Smooth muscle cell (in vitro differentiated cells): ENCODE measurements around the gene PTPRN2. TPM values are rescaled to one million over a fixed set of nuclear protein-coding genes. Genes with fewer than 3 reads are reported as not detected.
"Not testable (repeated sequence)": the region's sequence is repeated elsewhere in the genome, so short reads cannot be mapped to it uniquely, and the experiment has no call there.

ENCODE experiments used
- DNase-seq: peaks from one replicate; lab custom pipeline; 2025; ENCODE audit not compliant: unreplicated experiment; lab: John Stamatoyannopoulos, UW
- H2AFZ ChIP-seq: fragments of 200-600 bp; sonication (generic); 2 replicates; pipeline ENCODE4 v1.6.0; 2016; ENCODE audit warnings: antibody characterized with exemption, low read depth, mild to moderate bottlenecking
- H3F3A ChIP-seq: fragments of 200-600 bp; sonication (generic); 2 replicates; pipeline ENCODE4 v1.6.0; 2017; ENCODE audit warnings: antibody characterized with exemption, low read depth
- H3K27ac ChIP-seq: fragments of 200-600 bp; sonication (generic); 2 replicates; pipeline ENCODE4 v1.5.1; 2016; ENCODE audit warnings: low read depth, mild to moderate bottlenecking
- H3K27me3 ChIP-seq: fragments of 200-600 bp; sonication (generic); 2 replicates; pipeline ENCODE4 v1.6.1; 2016; ENCODE audit warnings: low read depth, mild to moderate bottlenecking
- H3K36me3 ChIP-seq: fragments of 200-600 bp; sonication (generic); 2 replicates; pipeline ENCODE4 v1.5.1; 2016; ENCODE audit warnings: low read depth
- H3K4me1 ChIP-seq: fragments of 200-600 bp; sonication (generic); 2 replicates; pipeline ENCODE4 v1.5.1; 2016; ENCODE audit warnings: low read depth
- H3K4me2 ChIP-seq: fragments of 200-600 bp; sonication (generic); 2 replicates; pipeline ENCODE4 v1.6.0; 2016; ENCODE audit warnings: mild to moderate bottlenecking
- H3K4me3 ChIP-seq: fragments of 200-600 bp; sonication (generic); 2 replicates; pipeline ENCODE4 v1.5.1; 2016; ENCODE audit warnings: mild to moderate bottlenecking
- H3K79me2 ChIP-seq: fragments of 200-600 bp; sonication (generic); 2 replicates; pipeline ENCODE4 v1.6.0; 2016; ENCODE audit warnings: low read depth, mild to moderate bottlenecking
- H3K9ac ChIP-seq: fragments of 200-600 bp; sonication (generic); 2 replicates; pipeline ENCODE4 v1.6.0; 2016; ENCODE audit warnings: low read depth
- H3K9me3 ChIP-seq: fragments of 200-600 bp; sonication (generic); replicated peaks from 2 replicates; pipeline ENCODE4 v1.5.1; 2016; ENCODE audit warnings: low read depth
- H4K20me1 ChIP-seq: fragments of 200-600 bp; sonication (generic); 2 replicates; pipeline ENCODE4 v1.6.0; 2016; ENCODE audit warnings: low read depth
- CTCF ChIP-seq: fragments of 200-600 bp; sonication (generic); IDR thresholded peaks from 2 replicates; pipeline ENCODE4 v1.5.1; 2017; ENCODE audit warnings: borderline replicate concordance, mild to moderate bottlenecking, antibody characterized with exemption; ENCODE audit not compliant: insufficient read depth, poor library complexity, severe bottlenecking
- WGBS: methylation state at CpG from one replicate; pipeline ENCODE4 v1.1.7; 2016; ENCODE audit warnings: low lambda C conversion rate; 5-methylcytosine and 5-hydroxymethylcytosine counted together
- polyA plus RNA-seq: library from polyadenylated mRNA; unstranded; fragments of >200 nt; fragmentation: Nextera tagmentation; extraction: Ambion mirVana; gene quantifications from 2 replicates; pipeline ENCODE4 v1.2.1, GENCODE V29; 2016
- total RNA-seq: library from RNA; depleted of rRNA; stranded (reverse); fragments of >200 nt; gene quantifications from 2 replicates; pipeline ENCODE4 v1.2.3, GENCODE V29; 2014

PTPRN2 gene
- total and polyA plus RNA-seq, 2 experiments from 2014 or later = 0.09 to 0.87 TPM

- Histone ChIP-seq H3K4me3 (peak overlapping the region; percentile 11), H3K9ac (no peak overlapping the region), H3K9me3 (no peaks in the 10 kb centered on the region), H3K36me3 (no peaks in the 10 kb centered on the region), H3K27me3 (no peaks in the 10 kb centered on the region), H2AFZ (no peak overlapping the region), H3K79me2 (no peaks in the 10 kb centered on the region), H3K4me2 (peak overlapping the region; percentile 56), H4K20me1 (no peaks in the 10 kb centered on the region), H3K27ac (no peak overlapping the region), H3K4me1 (no peaks in the 10 kb centered on the region), H3F3A (no peaks in the 10 kb centered on the region)
- DNase-seq = no peak
- WGBS = 57% methylated on average over 4 of the region's 4 CpGs
- no peak for TF ChIP-seq CTCF
Measured at GRCh38 chr7:158204453-158204852, 383.2 kb downstream of the PTPRN2 start.

GRCh38 chr7:158203948-158204347 is 383.7 kb downstream of the PTPRN2 start:
- 36% methylated on average over 40 of the region's 42 CpGs for WGBS
- H3K79me2 ChIP-seq = not testable (repeated sequence)

GRCh38 chr7:158194365-158194900 is 393.2 kb downstream of the PTPRN2 start:
- Histone ChIP-seq H3K27ac (no peak overlapping the region), H3F3A (no peaks in the 10 kb centered on the region), H3K4me1 (no peaks in the 10 kb centered on the region), H3K9ac (no peak overlapping the region), H3K9me3 (no peaks in the 10 kb centered on the region), H3K4me3 (no peak overlapping the region), H3K36me3 (no peaks in the 10 kb centered on the region), H3K27me3 (no peaks in the 10 kb centered on the region), H3K79me2 (no peaks in the 10 kb centered on the region), H2AFZ (no peak overlapping the region), H4K20me1 (no peaks in the 10 kb centered on the region), H3K4me2 (no peak overlapping the region)
- TF ChIP-seq CTCF = no peak
- 86% methylated on average over 15 of the region's 15 CpGs for WGBS
- DNase-seq = no peak

More at GRCh38 chr7:158203948-158204347, 383.7 kb downstream of the PTPRN2 start:
- not testable (repeated sequence) for H3K27me3 ChIP-seq, DNase-seq, H3K36me3 ChIP-seq, H3F3A ChIP-seq, H4K20me1 ChIP-seq, H3K4me1 ChIP-seq, H2AFZ ChIP-seq, H3K9me3 ChIP-seq, H3K9ac ChIP-seq, H3K27ac ChIP-seq
- Histone ChIP-seq H3K4me2 (peak overlapping the region; percentile 56), H3K4me3 (peak overlapping the region; percentile 11)

GRCh38 chr7:158193446-158193845 is 394.2 kb downstream of the PTPRN2 start:
- 88% methylated on average over 14 of the region's 14 CpGs for WGBS
- H3K9me3 ChIP-seq = no peaks in the 10 kb centered on the region
- no peaks in the 10 kb centered on the region for H3K79me2 ChIP-seq
- no peaks in the 10 kb centered on the region for H3F3A ChIP-seq
- no peak for DNase-seq
- no peak overlapping the region for H3K27ac ChIP-seq
- no peak overlapping the region for H3K4me2 ChIP-seq
- no peak overlapping the region for H2AFZ ChIP-seq
- no peaks in the 10 kb centered on the region for H4K20me1 ChIP-seq
- H3K4me3 ChIP-seq = no peak overlapping the region
- no peaks in the 10 kb centered on the region for H3K36me3 ChIP-seq
- no peak for TF ChIP-seq CTCF
- H3K27me3 ChIP-seq = no peaks in the 10 kb centered on the region
- H3K9ac ChIP-seq = no peak overlapping the region
- H3K4me1 ChIP-seq = no peaks in the 10 kb centered on the region
